GM20431 (cell line): Measurements from ENCODE around the gene KNDC1.
"Not testable (repeated sequence)": the region's sequence is repeated elsewhere in the genome, so short reads cannot be mapped to it uniquely, and the experiment has no call there.

Experiments used
- in situ Hi-C: fragments of 300-500 bp; cut with MseI, MboI; formaldehyde crosslinking; loops from one replicate; pipeline ENCODE4 v1.15.0; 2020; ENCODE audit warnings: low sequenced_read_pairs; ENCODE audit not compliant: unreplicated experiment

KNDC1 gene

DNA sequence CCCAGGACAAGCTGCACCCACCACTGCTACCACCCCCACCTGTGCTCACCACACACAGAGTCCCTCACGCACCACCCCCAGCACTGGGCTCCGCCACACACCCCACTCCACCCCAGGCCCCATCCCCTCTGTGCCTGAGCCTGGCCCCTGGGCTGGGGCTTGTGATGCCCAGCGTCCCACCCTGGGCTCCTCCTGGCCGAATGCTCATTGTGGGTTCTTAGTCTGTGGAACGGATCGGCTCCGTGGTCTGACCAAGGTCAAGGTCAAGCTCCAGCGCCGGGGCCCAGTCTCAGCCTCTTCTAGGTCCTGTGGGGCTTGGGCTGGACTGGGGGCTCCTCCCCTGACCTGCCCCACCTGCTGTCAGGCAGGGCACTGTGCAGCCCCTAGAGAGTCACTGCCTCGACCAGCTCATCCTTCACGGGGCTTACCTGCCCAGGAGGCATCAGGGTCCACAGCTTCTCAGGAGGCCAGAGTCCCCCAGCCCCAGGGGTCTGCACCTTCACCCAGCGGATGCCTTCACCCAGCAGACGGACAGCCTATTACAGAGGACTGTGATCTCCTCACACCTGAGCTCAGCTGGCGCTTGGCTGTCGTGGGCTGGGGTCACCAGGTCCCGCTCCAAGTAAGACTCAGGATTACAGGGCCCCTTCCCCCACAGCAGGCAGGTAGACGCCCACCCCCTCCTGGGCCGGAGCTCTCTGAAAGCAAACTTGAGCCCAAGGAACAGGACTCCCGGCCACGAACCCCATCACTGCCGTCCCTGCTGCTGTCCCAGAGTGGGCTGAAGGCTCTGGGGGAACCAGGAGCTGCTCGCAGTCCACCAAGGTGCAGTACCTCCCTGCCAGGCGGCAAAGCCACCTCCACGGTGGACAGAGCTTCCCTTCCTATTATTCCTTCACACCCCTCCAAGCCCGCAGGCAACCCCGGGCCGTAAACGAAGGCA is 54.7 kb downstream of the KNDC1 start:
- in situ Hi-C loops = no loop called here

DNA sequence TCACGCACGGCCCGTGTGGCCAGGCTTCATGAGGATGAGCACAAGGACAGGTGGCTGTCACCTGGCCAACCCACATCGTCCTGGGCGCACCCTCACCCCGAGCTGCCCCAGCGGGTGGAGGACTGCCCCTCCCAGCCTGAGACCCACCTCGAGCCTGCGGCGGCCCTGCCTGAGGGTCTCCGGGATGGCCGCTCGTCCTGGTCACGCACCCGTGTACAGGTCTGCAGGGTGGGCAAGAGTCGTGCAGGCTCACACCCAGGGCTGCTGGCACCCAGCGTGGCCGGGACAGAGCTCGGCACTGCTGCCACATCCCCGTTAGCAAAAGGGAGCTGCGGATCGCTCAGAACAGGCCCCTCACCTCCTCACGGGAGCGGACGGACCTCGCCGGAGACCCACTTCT is 55.6 kb downstream of the KNDC1 start:
- in situ Hi-C loops = no loop called here

DNA sequence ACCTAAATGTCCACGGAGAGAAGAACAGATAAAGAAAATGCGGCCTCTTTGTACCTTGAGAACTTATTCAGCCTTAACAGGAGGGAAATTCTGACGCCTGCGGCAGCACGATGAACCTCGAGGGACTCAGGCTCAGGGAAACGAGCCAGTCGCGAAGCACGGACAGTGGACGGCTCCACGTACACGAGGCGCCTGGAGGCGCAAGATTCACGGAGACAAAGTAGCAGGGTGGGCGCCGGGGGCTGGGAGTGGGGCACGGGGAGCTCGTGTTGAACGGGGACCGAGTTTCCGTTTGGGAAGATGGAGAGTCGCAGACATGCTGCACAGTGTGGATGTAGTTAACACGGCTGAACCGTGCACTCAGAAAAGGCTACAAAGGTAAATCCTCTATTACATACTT is 56.8 kb downstream of the KNDC1 start:
- in situ Hi-C loops = no loop called here

DNA sequence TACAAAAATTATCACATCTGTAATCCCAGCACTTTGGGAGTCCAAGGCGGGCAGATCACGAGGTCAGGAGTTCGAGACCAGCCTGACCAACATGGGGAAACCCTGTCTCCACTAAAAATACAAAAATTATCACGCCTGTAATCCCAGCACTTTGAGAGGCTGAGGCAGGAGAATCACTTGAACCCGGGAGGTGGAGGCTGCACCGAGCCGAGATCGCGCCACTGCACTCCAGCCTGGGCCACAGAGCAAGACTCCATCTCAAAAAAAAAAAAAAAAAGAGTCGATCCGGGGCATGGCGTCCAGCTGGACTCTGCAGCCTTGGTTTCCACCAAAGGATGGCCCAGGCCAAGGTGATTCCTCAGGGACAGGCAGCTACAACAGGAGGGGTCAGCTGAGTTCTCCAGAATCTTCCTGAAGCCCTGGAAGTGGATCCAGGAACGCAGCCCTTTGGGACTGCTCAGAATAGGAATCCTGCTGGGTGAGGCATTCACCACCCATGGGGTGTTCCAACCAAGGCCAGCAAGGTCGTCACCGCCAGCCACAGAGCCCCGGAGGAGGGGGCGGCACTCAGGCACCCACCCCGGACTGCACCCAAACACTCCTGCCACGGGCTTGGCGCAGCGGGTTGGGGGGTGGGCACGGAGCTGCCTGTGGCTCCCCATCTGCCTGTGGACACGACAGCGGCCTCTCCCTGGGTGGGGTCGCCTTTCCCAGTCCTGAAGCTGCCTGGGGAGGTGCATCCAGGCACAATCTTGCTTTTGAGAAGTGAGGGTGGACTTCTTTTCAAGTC is 58.0 kb downstream of the KNDC1 start:
- in situ Hi-C loops = no loop called here

DNA sequence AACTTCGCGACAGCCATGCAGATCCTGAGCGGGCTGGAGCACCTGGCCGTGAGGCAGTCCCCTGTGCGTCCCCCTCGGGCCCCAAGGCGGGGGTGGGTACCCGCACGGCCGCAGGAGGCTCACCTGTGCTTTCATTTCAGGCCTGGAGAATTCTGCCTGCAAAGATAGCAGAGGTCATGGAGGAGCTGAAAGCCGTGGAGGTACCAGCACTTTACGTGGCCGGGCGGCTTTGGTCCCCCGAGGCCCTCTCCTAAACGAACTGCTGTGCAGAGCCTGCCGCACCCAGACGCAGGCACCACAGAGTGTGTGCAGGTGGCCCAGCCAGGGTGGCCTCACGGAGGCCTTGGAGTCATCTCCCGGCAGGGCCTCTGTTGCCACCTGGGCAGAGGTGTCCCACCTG is 58.9 kb downstream of the KNDC1 start:
- in situ Hi-C loops = no loop called here

DNA sequence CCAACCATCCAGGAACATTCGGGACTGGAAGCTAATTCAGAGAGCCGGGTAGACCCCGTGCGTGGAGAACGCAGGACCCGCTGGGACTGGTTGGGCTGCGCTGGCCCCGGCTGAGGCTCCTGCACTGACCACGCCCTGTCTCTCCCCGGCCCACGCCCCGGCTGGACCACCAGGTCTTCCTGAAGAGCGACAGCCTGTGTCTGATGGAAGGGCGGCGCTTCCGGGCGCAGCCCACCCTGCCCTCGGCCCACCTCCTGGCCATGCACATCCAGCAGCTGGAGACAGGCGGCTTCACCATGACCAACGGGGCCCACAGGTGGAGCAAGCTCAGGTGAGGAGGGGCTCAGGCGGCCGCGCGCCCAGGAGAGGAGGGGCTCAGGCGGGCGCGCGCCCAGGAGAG is 59.8 kb downstream of the KNDC1 start:
- in situ Hi-C loops = no loop called here

DNA sequence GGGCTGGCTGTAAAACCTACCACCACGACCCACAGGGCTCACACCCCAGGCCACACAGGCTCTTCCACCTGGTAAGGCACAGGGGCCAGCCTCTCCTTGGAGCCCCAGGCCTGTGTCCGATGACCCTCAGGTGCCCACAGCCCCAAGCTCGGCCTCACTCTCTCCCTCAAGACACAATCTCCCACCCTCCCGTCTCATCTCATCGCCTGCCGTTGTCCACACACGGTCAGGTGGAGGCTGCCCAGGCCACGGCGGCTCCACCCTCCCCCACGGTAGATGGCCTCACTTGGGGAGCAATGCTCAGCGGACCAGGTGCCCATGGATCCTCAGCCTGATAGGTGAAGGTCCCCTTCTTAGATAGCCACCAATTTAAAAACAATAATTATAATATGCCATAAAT is 61.3 kb downstream of the KNDC1 start:
- in situ Hi-C loops = no loop called here

DNA sequence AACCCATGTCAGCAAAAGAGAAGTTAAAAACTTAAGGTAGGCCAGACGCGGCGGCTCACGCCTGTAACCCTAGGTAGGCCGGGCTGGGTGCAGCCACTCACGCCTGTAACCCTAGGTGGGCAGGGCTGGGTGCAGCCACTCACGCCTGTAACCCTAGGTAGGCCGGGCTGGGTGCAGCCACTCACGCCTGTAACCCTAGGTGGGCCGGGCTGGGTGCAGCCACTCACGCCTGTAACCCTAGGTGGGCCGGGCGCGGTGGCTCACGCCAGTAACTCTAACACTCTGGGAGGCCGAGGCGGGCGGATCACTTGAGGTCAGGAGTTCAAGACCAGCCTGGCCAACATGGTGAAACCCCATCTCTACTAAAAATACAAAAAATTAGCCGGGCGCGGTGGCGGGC is 61.7 kb downstream of the KNDC1 start:
- in situ Hi-C loops = not testable (repeated sequence)

DNA sequence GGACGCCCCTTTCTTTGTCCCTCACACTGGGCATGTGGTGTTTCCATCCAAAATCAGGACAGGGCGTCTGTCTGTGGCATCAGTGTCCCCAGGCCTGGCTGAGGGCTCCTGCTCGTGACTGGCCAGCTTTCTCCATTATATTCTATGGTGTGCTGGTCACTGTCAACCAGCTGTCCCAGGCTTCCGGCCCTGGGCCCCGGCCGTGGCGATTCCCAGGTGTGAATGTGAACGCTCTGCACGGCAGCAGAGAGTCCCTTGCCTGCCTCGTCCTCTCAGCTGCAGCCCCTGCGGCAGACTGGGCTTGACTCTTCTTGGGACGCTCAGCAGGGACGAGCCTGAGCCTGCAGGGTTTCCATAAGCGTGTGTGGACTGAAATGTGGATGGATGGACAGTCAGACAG is 64.1 kb downstream of the KNDC1 start:
- in situ Hi-C loops = no loop called here

DNA sequence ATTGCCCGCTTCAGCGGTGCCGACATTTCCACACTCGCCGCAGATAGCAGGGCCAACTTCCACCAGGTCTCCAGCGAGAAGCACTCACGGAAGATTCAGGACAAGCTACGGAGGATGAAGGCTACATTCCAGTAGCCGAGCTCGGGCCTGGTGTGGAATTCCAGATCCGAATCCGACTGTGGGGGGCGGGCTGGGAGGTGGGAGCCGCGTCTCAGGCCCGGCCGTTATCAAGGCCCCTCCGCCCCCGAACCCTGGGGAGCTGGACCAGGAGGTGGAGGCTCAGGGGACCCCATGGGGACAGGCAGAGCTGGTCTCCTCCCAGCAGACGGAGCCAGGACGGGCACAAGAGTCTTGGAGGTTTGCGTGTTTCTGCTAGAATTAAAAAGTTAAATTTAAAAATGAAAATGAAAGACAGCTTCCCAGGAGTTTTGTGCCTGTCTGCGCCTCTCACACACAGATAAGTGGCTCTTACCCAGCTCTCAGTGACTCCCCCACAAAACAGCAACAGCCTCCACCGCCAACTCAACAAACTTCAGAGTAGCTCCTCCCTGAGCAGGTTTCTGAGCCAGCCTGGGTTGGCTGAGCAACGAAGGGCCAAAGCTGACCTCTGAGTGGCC is 64.8 kb downstream of the KNDC1 start:
- in situ Hi-C loops = no loop called here

DNA sequence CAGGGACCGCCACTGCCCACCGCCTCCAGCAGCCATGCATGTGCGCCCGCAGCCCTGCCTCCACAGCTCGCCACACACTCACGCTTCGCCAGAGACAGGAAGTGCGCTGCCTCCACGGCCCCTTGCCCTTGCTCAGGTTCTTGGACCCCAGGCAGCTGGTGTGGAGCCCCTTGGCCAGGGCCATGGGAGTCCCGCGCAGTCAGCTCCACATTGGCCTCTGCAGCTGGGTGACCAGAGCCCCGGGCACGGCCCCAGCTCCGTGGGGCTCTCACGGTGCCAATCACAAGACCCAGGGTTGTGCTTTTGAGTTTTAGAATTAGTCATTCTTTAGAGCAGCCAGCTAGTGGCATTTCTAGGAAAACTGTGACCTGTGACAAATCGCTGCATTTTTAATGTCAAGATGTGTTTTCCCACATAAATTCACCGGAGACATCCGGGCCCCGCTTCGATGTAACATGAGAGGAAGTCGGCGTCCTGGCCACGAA is 65.7 kb downstream of the KNDC1 start:
- in situ Hi-C loops = no loop called here

DNA sequence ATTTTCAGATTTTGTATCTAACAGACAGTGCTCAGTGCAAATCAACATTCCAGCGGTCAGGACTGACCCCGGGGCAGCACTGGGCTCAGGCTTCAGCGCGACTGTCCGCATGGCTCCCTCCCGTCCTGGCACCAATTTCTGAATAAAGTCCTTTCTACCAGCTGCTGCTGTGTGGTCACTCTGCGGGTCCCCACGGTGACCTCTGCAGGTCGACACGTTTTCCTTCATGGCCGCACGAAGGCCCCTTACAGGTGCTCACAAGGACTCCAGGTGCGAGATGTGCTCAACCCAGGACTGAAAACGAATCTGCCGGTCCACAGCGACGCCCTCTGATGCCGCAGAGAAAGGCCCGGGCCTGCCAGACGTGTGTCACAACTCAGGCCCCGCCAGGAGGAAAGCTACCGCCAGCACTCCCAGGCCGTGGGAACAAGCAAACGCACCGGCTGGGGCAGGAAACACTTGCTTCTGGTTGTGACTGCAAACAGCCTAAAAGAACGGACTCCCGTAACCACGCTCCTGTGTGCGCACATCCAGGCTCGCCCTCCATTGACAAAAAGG is 66.3 kb downstream of the KNDC1 start:
- in situ Hi-C loops = no loop called here

DNA sequence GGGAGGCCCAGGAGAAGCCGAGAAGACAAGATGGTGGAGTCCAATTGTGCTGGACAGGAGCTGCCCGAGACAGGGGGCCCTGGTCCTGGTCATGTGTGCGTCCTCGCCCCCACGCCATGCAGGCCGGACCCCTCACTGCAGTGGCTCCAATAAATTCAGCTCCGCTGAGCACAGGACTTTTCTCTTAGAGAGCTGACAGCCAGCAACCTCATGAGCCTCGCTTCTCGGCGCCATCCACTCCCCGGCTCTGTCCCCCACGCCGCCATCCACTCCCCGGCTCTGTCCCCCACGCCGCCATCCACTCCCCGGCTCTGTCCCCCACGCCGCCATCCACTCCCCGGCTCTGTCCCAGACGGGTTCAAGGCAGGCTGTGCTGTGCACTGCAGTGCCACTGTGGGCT is 67.2 kb downstream of the KNDC1 start:
- in situ Hi-C loops = no loop called here

DNA sequence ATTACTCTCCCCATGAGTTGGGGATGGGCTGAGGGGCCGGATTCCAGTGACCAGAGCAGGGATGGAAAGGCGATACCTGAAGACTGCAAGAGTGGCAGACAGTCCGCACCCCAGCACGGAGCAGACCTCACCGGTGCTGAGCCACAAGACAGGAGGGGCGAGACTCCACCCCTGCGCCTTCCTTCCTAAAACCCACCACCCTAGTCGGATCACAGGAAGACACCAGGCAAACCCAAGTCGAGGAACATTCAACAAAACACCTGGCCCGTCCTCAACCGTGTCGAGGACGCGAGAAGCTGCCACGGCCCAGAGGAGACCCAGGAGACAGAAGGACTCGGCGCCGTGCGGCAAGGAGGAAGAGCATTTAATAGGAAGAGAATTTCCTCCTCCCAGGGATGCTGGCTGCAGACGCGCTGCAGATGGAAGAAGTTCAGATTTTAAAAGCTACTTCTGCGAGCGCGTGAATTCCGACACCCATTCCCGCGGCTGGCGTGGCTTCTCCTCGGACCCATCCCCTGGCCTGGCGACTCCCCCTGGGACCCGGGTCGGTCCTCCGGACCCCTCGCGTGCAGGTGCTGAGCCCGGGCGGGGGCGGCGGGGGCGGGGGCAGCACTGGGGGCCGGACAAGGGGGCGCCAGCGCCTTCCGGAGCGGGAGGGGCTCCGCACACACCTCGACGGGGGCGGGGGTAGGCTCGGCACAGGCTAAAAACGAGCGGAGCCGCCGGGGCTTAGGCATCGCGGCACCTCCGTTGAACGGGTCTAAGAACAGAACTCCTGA is 69.4 kb downstream of the KNDC1 start:
- in situ Hi-C loops = no loop called here

DNA sequence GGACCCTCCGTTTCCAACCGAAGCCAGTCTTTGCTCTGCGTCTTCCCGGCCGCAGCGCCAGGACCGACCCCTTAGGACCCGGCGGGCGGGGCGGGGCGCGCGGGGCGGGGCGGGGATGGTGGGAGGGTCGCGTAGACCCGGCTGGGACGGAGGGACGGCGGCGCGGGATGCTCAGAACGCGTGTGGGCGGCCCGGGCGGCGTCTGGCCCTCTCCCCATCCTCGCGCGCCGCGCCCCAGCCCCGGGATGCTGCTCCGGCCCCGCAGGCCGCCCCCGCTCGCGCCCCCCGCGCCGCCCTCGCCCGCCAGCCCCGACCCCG is 70.0 kb downstream of the KNDC1 start, which contains the start of gene UTF1:
Gene UTF1 (plus strand): TSS at position 174 of the 318 bp plus-strand sequence. CDS start 72 bp downstream, at position 246.
- in situ Hi-C loops = no loop called here

DNA sequence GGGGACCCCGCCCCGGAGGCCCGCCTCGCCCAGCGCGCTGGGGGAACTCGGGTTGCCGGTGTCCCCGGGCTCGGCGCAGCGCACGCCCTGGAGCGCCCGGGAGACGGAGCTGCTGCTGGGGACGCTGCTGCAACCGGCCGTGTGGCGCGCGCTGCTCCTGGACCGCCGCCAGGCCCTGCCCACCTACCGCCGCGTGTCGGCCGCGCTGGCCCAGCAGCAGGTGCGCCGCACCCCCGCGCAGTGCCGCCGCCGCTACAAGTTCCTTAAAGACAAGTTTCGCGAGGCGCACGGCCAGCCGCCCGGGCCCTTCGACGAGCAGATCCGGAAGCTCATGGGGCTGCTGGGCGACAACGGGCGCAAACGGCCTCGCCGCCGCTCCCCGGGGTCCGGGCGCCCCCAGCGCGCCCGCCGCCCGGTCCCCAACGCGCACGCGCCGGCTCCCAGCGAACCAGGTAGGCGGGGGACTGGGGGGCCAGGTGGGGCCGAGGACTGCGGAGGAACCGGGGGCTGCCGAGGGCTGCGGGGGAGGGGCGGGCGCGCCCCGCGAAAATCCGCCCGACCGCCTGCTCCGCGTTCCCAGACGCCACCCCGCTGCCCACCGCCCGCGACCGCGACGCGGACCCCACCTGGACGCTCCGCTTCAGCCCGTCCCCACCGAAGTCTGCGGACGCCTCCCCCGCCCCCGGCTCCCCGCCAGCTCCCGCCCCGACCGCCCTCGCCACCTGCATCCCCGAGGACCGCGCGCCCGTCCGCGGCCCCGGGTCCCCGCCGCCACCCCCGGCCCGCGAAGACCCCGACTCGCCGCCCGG is 70.6 kb downstream of the KNDC1 start:
- in situ Hi-C loops = no loop called here

DNA sequence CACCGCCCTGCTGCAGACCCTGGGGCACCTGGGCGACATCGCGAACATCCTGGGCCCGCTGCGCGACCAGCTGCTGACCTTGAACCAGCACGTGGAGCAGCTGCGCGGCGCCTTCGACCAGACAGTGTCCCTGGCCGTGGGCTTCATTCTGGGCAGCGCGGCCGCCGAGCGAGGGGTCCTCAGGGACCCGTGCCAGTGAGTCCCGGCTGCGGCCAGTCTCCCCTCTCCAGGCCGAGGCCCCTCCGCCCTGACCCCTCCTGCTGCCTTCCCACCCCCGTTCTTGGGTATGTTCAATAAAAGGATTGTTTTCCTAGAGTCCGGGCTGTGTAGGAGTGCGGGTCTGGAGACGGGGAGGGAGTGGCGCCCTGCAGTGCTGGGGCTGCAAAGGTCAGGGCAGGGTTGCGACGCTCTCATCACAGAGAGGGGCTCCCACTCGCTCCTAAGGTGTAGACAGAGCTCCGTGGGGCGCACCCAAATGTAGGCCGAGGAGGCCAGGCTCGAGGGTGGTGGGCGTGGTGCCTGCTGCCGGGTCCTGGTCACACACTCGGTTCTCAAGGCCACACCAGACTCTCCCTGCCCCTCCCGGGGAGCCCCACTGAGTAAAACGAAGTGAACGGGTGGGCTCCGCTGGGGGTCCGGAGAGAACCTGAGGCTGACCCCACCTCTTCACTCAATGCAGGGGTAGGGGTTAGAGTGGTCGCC is 71.4 kb downstream of the KNDC1 start:
- in situ Hi-C loops = no loop called here

DNA sequence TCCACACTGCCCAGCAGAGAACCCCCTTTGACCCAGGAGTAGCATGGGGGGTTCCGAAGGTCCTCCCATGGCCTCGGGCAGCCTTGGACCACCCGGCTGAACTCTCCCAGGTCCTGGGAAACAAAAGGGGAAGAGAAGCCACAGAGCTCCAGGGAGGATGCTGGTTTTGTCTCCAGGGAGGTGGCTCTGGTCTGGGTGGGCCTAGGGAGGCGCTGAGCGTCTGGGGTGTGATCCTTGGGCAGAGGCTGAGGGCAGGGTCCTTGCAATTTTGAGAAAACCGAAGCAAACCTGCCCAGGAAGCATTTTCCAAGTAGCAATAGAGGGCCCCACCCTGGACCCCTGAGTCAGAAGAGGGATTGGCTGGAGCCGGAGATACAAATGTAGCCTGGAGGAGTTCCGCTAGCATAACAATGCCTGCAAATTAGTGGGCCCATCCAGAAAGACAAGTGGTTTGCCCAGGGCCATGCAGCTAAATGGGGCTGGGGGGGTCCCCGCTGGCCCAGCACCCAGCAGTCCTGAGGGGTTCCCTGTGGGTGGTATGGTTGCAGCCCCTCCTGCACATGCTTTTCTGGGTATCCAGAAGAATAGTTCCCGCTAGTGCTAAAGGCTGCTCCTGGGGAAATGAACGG is 72.0 kb downstream of the KNDC1 start:
- in situ Hi-C loops = no loop called here
